Globus pallidus (tissue), 1 donor: ENCODE measurements around the gene MAP2K6.

ENCODE experiments used
- DNase-seq: peaks from one replicate; pipeline ENCODE4 v3.0.0-alpha.2; 2015; ENCODE audit warnings: low spot score

The MAP2K6 gene

DNA sequence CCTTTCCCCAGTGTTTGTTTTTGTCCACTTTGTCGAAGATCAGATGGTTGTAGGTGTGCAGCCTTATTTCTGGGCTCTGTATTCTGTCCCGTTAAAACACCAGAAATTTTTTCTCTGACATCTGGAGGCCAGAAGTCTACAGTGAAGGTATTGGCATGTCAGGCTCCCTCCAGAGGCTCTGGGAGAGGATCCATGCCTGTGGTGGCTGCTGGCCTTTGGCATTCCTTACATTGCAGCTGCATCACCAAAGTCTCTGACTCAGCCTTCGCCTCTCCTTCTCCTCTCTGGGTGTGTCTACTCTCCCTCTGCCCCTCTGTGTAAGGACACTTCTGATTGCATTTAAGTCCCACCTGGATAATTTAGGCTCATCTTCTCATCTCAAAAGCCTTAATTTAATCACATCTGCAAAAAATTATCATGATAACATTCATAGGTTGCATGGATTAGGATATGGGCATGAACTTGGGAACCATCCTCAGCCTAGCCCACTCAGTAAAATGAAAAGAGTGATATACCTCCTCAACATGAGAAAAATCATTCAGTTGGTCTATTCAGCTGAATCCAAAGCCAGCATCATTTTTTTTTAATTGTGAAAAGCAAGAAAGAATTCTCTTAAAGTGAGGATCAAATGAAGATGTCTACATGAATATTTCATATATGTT lies 78.0 kb downstream of the MAP2K6 start:
- DNase-seq = no peak

DNA sequence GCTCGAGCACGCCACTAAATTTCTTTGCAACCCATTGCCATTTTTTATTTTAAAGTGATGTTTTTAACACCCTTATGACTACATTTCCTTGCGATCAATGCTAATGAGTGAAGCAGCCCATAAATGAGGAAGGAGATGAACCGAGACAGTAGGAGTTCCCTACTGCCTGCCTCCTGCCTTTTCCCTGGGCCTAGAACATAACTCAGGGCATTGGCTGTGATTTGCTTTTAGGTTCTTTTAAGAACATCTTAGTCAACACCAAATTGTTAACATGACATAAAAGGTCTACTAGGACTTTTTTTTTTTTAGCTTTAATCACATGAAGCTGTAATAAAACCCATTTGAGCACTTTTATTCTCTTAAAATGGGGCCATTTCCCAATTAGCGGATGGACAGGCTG lies 81.3 kb downstream of the MAP2K6 start:
- DNase-seq = no peak

DNA sequence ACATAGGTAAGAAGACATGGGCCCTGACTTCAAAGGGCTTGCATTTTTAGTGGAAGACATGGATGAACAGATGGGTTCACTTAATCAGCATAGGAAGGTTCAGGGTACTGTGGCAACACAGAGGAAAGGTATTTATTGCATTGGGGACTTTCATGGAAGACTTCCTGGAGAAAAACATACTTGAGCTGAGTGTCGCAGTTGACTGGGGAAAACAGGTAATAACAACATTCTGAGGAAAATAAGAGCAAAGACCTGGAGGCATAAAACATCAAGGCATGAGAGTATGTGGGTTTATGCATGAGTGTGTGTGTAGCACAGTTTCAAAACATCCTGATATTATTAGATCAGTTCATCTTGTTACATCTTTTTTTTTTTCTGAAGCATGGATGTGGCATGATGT lies 82.7 kb downstream of the MAP2K6 start:
- DNase-seq = no peak

DNA sequence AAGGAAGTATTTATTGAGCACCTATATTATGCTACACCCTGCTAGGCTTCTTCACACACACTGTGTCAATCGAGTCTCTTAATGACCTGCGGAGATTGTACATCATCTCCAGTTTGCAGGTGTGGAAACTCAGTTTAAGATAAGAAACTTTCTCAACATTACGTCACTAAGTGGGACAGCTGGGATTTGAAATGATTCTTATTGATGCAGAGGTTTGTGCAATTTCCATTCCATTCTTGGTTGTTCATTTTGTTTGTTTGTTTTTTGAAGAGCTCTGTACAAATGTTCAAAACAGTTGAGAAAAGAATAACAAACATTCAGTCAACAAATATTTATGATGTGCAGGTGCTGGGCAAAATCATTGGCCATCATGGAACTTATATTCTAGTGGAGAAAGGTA lies 84.8 kb downstream of the MAP2K6 start:
- DNase-seq = no peak

DNA sequence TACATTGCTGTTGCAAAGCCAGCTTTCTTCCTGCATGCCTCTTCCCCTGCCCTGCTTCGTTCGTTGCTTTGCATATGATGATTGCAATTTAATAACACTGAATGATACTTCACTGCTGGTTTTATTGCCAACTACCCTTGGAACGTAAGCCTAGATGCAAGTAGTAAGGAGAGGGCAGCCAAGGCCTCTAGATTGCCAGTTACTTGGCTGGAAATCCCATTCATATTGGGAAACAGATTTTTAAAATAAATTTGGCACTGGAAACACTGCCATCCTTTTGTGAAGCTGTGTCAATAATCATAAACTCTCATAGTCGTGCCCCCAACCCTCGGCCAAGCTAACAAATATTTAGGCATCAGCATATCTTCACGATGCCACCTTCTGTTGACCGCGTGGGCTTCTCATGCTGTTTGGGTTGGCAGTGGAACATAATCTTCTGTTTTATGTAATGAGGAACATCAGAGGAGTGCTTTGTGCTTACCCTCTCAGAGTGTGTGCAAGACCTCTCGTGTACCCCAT lies 86.5 kb downstream of the MAP2K6 start:
- no peak for DNase-seq

DNA sequence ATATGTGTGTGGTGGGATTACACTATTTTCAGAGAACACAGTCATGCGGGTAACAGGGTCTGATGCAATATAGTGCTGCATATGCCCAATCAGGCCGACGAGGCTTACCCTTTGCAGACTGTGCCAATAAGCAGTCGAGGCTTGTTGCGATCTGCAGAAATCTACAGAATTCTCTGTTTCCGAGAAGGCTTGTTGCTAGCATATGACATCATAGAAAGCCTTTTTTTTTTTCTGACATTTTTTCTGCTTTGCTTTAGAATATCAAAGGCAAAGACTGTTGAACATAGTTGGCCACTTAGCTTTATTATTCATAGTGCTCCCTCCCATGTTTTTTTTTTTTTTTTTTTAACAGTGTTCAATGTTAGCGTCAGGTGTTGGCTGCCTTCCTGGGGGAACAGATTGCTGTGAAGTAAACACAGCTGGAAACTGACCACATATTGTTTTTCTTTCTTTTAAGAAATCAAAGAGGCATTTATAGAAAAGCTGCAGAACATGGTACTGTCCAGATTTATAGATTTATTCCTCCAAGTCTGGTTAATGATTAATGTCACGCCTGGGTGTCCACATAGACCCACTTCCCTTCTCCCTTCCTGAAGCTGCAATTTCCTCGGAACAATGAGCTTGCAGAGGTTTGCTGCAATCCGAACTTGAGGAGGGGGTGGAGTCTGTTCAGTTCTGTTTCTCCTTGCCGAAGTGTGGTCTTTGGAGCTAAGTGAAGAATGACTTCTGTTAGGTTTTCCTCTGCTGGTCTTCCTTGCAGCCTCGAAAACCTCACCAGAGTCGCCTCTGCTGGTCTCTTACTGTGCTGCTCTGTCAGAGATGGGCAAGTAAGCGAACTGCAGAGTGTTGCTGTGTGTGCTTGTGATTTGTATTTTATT lies 87.3 kb downstream of the MAP2K6 start:
- peak; percentile 51 for DNase-seq

DNA sequence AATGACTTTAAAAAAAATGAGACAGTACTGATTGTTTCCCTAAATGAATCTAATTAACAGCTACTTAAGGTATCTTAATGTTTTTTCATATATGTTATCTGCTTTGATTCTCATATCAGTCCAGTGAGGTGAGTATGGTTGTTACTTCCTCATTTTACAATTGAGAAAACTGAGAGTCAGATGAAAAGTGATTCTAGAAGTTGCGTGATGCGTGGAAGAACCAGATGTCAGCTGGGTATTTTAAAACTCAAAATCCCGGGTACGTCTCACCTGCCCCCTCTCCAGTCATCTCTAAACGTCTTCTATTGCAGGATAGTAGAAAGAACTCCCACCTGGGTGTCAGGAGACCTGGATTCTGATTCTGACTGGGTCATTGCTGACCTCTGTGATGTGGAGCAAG lies 89.2 kb downstream of the MAP2K6 start:
- DNase-seq = no peak

DNA sequence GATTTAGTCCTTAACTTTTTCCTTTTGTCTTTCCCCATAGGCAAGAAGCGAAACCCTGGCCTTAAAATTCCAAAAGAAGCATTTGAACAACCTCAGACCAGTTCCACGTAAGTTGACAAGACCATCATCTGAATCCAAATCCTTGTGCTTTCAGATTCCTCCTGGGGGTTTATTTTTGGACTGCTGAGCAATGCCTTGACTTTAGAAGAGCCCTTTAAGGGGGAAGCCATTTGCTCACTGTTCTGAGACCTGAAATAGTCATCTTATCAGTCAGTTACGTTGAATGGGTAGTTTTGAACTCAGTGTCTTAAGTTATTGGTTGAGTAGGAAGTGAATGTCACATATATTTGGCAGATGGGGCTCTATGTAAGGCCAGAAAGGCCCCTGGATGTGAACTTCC lies 91.2 kb downstream of the MAP2K6 start:
- no peak for DNase-seq

DNA sequence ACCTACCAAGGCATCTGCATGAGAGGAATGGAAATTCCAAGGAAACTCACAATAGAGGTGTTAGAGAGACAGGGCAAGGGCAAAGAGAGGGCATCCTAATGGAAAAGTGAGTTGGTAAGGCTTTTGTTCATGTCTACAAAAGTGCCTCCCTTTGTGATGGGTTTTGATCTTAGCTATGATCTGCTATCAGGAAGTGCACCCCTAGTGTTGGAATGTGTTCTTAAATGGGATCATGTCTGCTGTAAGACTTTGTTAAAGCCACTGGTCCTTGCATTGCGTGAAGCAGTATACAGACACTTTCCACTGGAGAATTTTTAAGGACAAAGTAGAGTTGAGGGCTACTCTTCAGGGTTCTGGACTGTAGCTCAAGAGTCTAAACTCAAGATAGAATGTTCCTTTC lies 92.0 kb downstream of the MAP2K6 start:
- no peak for DNase-seq

DNA sequence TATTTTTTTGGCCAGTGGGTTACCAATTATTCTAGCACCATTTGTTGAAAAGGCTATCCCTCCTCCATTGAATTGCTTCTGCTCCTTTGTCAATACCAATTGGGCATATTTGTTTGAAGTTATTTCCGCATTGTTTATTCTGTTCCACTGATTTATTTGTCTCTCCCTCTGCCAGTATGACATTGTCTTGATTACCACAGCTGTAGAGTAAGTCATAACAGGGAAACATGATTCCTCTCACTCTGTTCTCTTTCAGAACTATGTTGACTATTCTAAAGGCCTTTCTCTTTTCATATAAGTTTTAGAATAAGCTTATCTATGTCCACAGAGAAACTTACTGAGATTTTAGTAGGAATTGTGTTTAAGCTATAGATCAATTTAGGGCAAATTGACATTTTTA lies 94.3 kb downstream of the MAP2K6 start:
- DNase-seq = no peak

DNA sequence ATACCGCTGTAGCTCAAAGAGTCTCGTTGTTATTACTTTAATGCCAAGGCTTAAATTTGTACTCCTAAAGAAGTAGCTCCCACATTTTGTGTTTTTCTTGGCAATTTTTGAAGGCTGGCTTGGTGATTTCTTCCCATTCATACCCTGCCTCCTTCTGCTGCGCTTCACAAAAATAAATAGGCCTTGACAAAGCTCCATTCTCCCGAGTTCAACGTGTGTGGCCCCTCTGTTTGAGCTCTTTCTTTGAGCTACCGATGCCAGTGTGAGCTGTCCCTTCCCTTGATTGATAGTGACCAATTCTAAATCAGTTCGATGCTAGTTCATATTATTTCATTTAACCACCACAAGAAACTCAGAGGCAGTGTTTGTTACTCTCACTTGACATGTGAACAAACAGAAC lies 96.8 kb downstream of the MAP2K6 start:
- DNase-seq = peak; percentile 36

DNA sequence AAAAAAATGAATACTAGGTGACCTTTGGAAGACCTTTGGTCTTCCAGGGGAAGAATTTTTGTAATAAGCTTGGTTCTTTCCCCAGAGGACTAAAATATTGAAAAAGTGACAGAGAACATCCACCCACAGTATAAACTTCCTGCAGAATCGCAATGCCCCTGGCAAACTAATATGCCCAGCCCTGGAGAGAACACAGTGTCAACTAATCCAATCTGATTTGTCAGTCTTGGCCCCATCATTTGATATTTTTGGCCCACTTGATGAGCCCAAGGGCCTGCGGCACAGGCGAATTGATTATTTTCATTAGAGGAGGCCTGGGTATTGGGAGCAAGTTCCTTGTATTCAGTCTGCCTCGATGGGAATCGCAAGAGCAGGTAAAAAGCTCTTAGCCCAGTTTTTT lies 98.4 kb downstream of the MAP2K6 start:
- DNase-seq = no peak

DNA sequence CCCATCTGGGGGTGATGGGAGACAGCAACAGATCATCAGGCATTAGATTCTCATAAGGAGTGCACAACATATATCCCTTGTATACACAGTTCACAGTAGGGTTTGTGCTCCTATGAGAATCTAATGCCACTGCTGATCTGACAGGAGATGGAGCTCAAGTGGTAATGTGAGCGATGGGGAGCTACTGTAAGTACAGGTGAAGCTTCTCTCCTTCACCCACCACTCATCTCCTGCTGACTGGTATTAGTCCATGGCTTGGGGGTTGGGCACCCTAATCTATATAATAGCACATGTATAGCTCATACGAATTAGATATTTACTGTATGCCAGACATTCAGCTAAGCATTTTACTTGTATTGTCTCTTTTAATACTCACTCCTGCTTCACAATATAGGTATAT lies 101.7 kb downstream of the MAP2K6 start:
- no peak for DNase-seq

DNA sequence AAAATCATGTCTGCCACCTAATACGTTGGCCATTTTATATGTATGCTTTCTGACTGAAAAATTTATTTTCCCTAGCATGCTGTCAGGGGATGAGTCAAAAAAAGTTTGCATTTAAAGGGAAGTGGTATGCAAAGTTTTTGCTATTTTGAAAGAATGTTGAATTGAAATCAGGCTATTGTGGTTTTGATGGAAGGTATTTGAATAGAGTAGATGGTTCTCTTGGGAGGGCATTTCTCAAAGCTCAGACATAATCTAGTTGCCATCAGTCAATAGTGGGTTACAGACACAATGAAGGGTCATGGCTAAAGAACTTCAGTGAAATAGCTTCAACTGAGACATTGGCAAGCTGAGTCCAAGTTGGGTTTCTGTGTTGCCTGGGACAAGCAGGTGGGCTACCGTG lies 102.4 kb downstream of the MAP2K6 start:
- no peak for DNase-seq

DNA sequence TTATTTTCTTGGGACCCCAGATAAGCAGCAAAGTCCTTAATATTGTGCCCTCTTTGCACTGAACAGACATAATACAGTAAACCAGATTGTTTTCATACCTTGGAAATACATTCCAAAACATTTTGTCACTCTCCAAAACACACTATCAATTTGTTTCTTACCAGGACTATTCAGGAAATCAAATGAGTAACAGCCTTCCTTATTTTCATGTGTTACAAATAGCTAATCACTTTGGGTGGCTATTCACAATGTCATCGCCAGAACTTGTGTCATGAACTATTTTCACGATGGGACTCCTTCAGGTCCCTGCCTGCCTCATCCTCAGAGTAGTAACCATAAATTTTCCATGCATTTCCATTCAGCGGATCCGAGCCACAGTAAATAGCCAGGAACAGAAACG lies 104.5 kb downstream of the MAP2K6 start:
- DNase-seq = no peak

DNA sequence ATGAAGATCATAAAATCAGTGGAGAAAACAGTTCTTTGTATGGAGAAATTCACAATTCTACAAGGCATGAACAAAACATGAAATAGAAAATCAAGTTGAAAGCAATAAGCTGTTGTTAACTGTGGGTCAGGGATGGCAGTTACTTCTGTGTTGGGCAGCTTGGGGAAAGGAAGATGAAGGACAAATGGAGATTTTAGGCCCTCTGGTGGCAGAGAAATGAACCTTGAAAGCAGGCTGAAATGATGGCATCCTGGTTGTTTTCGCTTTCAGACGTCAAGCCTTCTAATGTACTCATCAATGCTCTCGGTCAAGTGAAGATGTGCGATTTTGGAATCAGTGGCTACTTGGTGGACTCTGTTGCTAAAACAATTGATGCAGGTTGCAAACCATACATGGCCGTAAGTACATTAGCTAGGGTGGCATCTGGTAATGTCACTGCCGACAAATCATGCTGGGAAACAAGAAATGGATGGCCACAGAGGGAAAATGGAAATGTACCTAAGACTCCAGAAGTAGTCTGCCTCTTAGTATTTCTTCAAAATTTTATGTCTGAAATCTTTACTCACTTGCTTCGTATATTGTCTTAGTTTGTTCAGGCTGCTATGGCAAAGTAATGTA lies 108.9 kb downstream of the MAP2K6 start:
- DNase-seq = peak; percentile 81

DNA sequence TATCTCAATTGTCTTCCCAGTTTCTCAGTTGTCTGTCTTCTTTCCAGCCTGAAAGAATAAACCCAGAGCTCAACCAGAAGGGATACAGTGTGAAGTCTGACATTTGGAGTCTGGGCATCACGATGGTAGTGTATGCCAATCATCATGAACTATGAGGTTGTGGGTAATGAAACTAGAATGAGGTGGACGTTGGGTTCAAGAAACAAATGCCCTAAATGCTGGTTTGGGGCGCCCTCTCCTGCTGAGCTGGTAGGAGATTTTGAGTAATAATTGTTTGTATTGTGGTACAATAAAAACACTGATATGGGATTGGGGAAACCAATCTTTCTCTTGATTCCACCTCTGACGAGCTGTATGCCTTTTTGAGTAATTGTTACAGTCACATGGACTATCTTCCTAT lies 110.4 kb downstream of the MAP2K6 start:
- no peak for DNase-seq

DNA sequence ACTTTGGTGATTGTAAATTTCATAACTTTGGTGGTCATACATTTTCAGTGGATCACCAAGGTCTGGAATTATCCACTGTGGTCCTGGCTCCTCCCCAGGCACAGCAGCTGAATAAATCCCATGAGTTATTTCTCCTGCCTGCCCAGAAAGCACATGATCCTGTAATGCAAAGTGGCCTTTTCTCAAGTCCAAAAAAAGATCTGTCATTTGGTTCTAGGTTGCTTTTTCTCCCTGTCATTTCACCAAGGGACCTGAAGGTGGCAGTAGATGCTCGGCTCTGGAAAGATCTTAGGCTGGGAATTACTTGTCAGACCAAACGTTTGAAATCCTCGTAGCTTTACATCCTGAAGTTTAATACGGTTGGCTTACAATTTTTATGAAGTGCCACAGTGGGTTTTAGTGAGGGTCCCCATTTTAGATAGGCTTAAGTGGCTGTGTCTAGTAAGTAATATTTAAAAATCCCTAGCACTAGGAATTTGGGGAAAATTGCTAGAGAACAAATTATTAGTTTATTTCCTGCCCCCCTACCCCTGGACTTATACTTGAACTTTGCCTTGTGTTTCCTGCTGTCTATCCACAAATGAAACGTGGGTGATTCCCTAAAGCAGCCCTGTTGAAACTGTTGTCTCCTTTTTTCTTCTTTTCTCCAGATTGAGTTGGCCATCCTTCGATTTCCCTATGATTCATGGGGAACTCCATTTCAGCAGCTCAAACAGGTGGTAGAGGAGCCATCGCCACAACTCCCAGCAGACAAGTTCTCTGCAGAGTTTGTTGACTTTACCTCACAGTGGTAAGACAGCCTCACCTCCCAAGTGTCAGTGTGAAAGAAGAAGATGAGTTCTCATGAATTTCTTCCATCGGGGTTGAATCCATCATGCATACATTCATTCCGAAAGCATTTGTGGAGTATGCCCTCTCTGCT lies 111.7 kb downstream of the MAP2K6 start:
- DNase-seq = peak; percentile 75

DNA sequence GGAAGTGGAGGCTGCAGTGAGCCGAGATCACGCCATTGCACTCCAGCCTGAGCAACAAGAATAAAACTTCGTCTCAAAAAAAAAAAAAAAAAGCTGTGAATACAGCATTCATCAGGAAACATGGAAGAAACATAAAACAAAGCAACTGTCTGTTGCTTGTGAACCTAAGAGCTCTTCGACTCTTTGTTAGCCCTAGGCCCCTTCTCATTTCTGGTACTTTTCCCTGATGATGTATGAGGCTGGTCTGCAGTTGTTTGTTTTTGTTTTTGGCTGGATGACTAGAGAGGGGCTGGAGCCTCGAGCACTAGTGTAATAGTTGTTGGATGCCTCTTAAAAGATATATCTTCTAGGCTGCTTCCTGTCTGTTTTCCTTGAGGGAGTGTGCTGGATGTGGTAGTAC lies 113.5 kb downstream of the MAP2K6 start:
- DNase-seq = peak; percentile 24

DNA sequence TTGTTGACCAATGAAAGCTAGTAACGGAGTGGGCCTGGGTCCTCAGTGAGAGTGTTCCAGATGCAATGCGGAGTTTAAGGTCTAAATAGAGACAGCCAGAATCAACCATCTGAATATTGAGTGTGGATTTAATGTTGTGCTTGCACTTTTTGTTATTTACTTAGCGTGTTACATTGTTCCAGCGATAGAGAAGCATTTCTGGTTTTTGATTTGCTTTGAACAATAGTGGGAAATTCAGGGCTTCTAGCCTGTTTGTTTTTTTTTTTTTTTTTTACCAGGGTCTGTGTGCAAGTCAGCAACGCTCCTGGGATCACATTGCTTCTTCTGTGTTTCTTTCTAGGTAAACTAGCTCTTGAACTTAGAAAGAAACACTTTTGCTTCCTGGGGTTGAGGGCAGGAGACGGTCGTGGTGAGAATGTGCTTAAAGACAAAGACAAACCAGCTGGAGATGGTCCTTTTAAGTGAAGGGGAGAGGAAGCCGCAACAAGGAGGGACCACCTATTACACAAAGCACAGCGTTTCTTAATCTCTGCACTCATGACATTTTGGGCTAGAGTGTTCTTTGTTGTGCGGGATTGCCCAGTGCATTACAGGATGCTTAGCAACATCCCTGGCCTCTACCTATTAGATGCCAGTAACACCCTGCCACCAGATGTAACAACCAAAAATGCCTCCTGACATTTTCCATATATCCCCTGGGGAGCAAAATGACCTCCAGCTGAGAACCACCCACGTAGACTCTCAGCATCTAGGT lies 119.2 kb downstream of the MAP2K6 start:
- DNase-seq = no peak

DNA sequence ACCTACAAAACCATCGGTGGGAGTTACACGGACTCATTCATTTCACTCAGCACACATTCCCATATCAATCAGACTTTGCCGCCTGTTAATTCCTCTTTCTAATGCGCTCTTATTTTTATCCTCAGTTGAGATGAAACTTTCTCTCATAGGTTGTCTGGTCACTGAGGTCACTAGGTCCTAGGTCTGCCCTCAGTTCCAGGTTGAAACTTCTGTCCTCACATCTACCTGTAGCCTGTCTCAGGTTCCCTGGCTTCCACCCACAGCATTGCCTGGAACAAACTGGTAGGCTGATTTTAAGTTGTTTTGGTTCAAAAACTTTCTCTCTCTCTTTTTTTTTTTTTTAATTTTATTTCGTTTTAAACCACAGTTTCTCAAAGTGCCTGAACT lies 119.7 kb downstream of the MAP2K6 start:
- DNase-seq = no peak
